ENCODE results near the gene PPP1R7.
A peak's percentile ranks its signal among the peaks of the same experiment; 100 is the strongest.

PPP1R7 gene

GRCh38 chr2:241161646-241162281 is 11.5 kb downstream of the PPP1R7 start:
- peak; percentile 63 for DNase-seq (ENCODE audit: low spot score)

GRCh38 chr2:241163601-241164118 is 13.4 kb downstream of the PPP1R7 start:
- no peak for DNase-seq (ENCODE audit: low spot score)

GRCh38 chr2:241168366-241168765 is 18.1 kb downstream of the PPP1R7 start:
- no peak for DNase-seq (ENCODE audit: low spot score)

GRCh38 chr2:241173557-241173956 is 23.3 kb downstream of the PPP1R7 start:
- DNase-seq (ENCODE audit: low spot score): no peak

GRCh38 chr2:241177526-241178334 is 27.5 kb downstream of the PPP1R7 start:
- DNase-seq (ENCODE audit: low spot score): no peak

GRCh38 chr2:241178961-241179360 is 28.7 kb downstream of the PPP1R7 start:
- DNase-seq (ENCODE audit: low spot score): no peak

- no peak for DNase-seq (ENCODE audit: low spot score)
Observed at GRCh38 chr2:241179899-241180298, 29.6 kb downstream of the PPP1R7 start.

GRCh38 chr2:241180495-241180894 is 30.2 kb downstream of the PPP1R7 start:
- no peak for DNase-seq (ENCODE audit: low spot score)

GRCh38 chr2:241182126-241182525 is 31.9 kb downstream of the PPP1R7 start:
- no peak for DNase-seq (ENCODE audit: low spot score)

- DNase-seq (ENCODE audit: low spot score): no peak
Observed at GRCh38 chr2:241182531-241183133, 32.4 kb downstream of the PPP1R7 start.

GRCh38 chr2:241183221-241183620 is 33.0 kb downstream of the PPP1R7 start:
- DNase-seq (ENCODE audit: low spot score): no peak

GRCh38 chr2:241184901-241185300 is 34.6 kb downstream of the PPP1R7 start:
- no peak for DNase-seq (ENCODE audit: low spot score)

GRCh38 chr2:241185961-241186360 is 35.7 kb downstream of the PPP1R7 start:
- no peak for DNase-seq (ENCODE audit: low spot score)

- no peak for DNase-seq (ENCODE audit: low spot score)
Observed at GRCh38 chr2:241187101-241187917, 37.0 kb downstream of the PPP1R7 start.

- DNase-seq (ENCODE audit: low spot score): no peak
Observed at GRCh38 chr2:241187918-241188234, 37.6 kb downstream of the PPP1R7 start.

GRCh38 chr2:241188361-241189092 is 38.3 kb downstream of the PPP1R7 start, which contains the start of gene ANO7:
ANO7 (plus strand) TSS chr2:241188677; CDS start chr2:241190064, 1,387 bp downstream.
- DNase-seq (ENCODE audit: low spot score): no peak

- DNase-seq (ENCODE audit: low spot score): no peak
Observed at GRCh38 chr2:241189093-241189855, 39.0 kb downstream of the PPP1R7 start.

GRCh38 chr2:241189856-241190201 is 39.6 kb downstream of the PPP1R7 start:
- no peak for DNase-seq (ENCODE audit: low spot score)

- no peak for DNase-seq (ENCODE audit: low spot score)
Observed at GRCh38 chr2:241190291-241190981, 40.2 kb downstream of the PPP1R7 start.

GRCh38 chr2:241191081-241191480 is 40.8 kb downstream of the PPP1R7 start:
- DNase-seq (ENCODE audit: low spot score): no peak
